ENCODE results near the gene PRRX2. TPM values are rescaled to one million over a fixed set of nuclear protein-coding genes. Genes with fewer than 3 reads are reported as not detected.

The PRRX2 gene
- total and polyA plus RNA-seq, 9 of the 15 experiments (the other 6 are each of a cell fraction or from before 2014, with no cell fraction given): 0.21 TPM; not detected in 8

GRCh38 chr9:129629251-129629820 is 36.1 kb upstream of the PRRX2 start:
- no peak overlapping the region for H3K27ac ChIP-seq (ENCODE audit: extremely low read depth, low read depth, low read length)
- H3K79me2 ChIP-seq (ENCODE audit: control insufficient read depth, insufficient read depth, low read length): peaks cover 71% of the 10 kb centered on the region
- H2AFZ ChIP-seq (ENCODE audit: low read depth, low read length): no peak overlapping the region
- H4K20me1 ChIP-seq (replicated peaks; ENCODE audit: control insufficient read depth, insufficient read depth, low read length): peaks cover 59% of the 10 kb centered on the region
- 87% methylated on average over 8 of the region's 8 CpGs for WGBS (ENCODE audit: insufficient coverage, low coverage, missing lambda C conversion rate)
- no peaks in the 10 kb centered on the region for H3K9me3 ChIP-seq (replicated peaks; ENCODE audit: control insufficient read depth, insufficient read depth, low read depth, low read length)
- DNase-seq (ENCODE audit: extremely low read depth in 1 of 4, low spot score in 3 of 4): no peak
- H3K27me3 ChIP-seq (ENCODE audit: control insufficient read depth in 2 of 2, insufficient read depth in 2 of 2, low read length in 2 of 2): no peaks in the 10 kb centered on the region
- in situ Hi-C loops (cut with MboI): no loop called here
- no peak overlapping the region for H3K4me2 ChIP-seq (ENCODE audit: insufficient read depth, low read length)
- intact Hi-C loops (cut with micrococcal nuclease): no loop called here
- peaks cover 30 to 53% of the 10 kb centered on the region in 2 experiments for H3K4me1 ChIP-seq (replicated peaks in 1 of 2; ENCODE audit: control insufficient read depth in 2 of 2, insufficient read depth in 2 of 2, low read length in 2 of 2)
- H3K9ac ChIP-seq (ENCODE audit: insufficient read depth in 1 of 2, low read depth in 2 of 2, low read length in 2 of 2): peak overlapping the region in 1 of 2 experiments; percentile 75; a peak in 1 of 4 replicates
- FAIRE-seq: no peak
- no peak overlapping the region for H3K4me3 ChIP-seq
- BruUV-seq (replicated peaks): no TSS peak
- ChIA-PET CTCF (ENCODE audit: low intra/inter-chr PET ratio) (no interaction called here), POLR2A (interaction anchor here (0.6 to 2.1 kb wide), 4 partner anchors 10 to 557 kb away, joined by 3 to 15 read pairs (median 4); no protein-coding TSS in a partner anchor)
- peaks cover 70% of the 10 kb centered on the region for H3K36me3 ChIP-seq (ENCODE audit: control insufficient read depth, insufficient read depth, low read length)
- no peak for TF ChIP-seq MTF1 (CRISPR knock-in tag; IDR thresholded peaks at IDR 0.05; ENCODE audit: borderline replicate concordance)
- no peak for TF ChIP-seq CREBBP (IDR thresholded peaks at IDR 0.05; ENCODE audit: low read depth, low read length)
- TF ChIP-seq RBFOX2 (IDR thresholded peaks at IDR 0.05; ENCODE audit: low read depth, low read length): 0 out of 2 replicates have a peak, but pooled peaks have one; percentile 11
- no peak for TF ChIP-seq ZNF551 (CRISPR knock-in tag; IDR thresholded peaks at IDR 0.05)
- TF ChIP-seq SP2 (IDR thresholded peaks at IDR 0.05; ENCODE audit: extremely low read depth, low read depth, low read length, poor library complexity, severe bottlenecking): no peak
- no peak for TF ChIP-seq TRIM28 (IDR thresholded peaks at IDR 0.05)
- no peak for TF ChIP-seq ZBTB7A (IDR thresholded peaks at IDR 0.05; ENCODE audit: borderline replicate concordance, control insufficient read depth, low read depth, low read length)
- TF ChIP-seq FIP1L1 (IDR thresholded peaks at IDR 0.05; ENCODE audit: low read depth, low read length, poor library complexity, severe bottlenecking): no peak
- H3K9me1 ChIP-seq (ENCODE audit: control insufficient read depth, insufficient read depth, low read length): no peaks in the 10 kb centered on the region
- ATAC-seq: no peak

All from K562 (cell line).